GM08714 (cell line): ENCODE results near the gene GBX2.

ENCODE experiments used
- H3K4me3 ChIP-seq: fragments of 200-500 bp; sonication (Bioruptor generic); 2 replicates; pipeline ENCODE4 v1.5.1; 2014; ENCODE audit warnings: mild to moderate bottlenecking, low read length, inconsistent platforms
- ZNF274 ChIP-seq: IDR thresholded peaks from 2 replicates; pipeline ENCODE4 v1.6.1; 2012; ENCODE audit warnings: mild to moderate bottlenecking, low read depth, low read length

Gene GBX2

DNA sequence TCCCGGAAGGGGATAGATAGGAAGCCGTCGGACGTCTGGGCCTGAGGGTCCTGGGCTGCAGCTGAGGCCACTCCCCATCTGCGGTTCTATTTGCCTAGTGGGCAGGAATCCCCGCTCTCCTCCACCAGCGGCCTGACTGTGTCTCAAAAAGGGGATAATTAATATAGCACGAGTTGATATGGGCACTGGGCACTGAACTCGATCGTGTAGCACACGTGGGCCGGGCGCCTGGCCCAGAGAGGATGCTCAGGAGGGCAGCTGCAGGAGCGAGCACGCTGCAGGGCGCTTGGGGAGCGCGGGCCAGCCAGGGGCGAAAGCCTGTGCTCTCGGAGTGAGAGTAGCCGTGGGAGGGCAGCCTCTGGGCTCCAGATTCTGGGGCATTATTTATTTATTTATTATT lies 8.8 kb upstream of the GBX2 start:
- H3K4me3 ChIP-seq = no peak overlapping the region
- TF ChIP-seq ZNF274 = no peak

DNA sequence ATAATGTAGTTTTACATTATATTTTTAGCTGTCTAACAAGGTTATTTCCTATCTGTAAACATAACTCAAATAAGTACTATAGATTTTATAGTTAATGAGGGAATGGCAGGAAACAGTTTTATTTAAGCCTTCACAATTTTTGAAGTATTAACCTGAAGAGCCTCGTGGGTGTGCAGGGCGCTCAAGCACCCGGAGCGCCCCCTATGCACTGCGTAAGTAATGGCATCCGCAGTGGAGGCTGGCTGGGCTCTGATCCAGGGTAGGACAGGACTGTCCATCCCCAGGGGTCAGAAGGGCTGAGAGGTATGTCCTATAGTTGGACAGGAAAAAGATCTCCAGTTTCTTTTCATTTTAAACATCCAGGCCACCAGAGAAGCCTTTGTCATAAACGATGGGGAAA lies 8.2 kb upstream of the GBX2 start:
- no peak overlapping the region for H3K4me3 ChIP-seq
- no peak for TF ChIP-seq ZNF274

DNA sequence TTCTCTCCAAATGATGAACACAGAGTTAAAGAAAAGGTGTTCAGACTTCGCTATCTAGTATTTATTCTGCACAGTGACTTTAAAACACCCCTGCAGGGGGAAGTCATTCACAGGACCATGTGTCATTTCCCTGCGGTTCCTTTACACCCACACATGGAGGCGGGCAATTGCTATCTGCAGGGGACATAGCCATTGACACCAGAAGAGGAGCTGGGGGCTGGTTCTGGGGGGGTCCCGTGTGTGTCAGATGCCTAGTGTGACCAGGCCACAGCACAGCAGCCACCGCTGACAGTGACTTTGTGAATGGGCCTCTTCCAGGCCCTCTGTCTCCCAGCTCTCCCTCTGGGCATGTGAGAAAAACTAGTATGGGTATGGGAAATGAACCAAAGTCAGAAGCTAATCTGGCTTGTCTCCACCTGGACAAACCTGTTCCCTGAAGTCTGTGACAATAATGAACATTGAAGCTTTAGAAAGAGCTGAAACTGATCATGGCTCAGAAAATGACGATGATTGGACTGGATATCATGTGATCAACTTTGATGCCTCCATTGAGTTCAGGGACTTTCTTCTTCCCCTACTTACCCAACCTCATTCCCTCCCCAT lies 7.5 kb upstream of the GBX2 start:
- TF ChIP-seq ZNF274 = no peak
- H3K4me3 ChIP-seq = no peak overlapping the region

GRCh38 chr2:236173729-236174607 lies 5.8 kb upstream of the GBX2 start:
- no peak overlapping the region for H3K4me3 ChIP-seq
- no peak for TF ChIP-seq ZNF274

DNA sequence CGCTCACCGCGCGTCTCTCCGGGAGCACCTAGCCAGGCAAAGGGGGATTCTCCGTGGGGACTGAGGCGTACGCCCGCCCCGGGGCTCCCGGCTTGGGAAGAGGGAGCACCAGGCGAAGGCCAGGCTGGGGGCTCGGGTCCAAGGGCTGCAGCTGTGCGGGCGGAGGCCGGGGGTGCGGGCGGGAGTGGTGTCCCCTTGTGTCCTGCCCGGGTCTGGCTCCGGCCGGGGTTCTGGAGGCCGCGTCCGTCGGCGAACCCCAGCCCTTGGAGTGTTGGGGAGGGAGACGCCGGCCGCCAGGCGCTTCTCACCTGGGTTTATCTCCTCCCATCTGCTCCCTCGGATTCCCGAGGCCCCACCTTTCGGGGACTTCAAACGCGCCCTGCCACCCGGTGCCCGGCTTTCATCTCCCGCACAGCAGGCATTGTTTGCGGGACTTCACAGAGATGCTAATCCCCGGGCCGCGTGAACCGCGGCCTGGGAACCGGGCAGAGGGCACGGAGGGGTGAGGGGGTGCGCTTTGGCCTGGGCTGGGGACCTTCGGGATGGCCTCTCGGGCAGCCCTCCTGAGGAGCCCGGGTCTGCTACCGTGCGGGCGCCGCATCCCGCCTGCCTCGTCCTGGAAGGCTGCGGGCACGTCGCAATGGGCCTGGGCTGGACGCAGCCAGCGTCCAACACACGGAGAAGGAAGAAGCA lies 5.0 kb upstream of the GBX2 start:
- no peak overlapping the region for H3K4me3 ChIP-seq
- TF ChIP-seq ZNF274 = no peak

DNA sequence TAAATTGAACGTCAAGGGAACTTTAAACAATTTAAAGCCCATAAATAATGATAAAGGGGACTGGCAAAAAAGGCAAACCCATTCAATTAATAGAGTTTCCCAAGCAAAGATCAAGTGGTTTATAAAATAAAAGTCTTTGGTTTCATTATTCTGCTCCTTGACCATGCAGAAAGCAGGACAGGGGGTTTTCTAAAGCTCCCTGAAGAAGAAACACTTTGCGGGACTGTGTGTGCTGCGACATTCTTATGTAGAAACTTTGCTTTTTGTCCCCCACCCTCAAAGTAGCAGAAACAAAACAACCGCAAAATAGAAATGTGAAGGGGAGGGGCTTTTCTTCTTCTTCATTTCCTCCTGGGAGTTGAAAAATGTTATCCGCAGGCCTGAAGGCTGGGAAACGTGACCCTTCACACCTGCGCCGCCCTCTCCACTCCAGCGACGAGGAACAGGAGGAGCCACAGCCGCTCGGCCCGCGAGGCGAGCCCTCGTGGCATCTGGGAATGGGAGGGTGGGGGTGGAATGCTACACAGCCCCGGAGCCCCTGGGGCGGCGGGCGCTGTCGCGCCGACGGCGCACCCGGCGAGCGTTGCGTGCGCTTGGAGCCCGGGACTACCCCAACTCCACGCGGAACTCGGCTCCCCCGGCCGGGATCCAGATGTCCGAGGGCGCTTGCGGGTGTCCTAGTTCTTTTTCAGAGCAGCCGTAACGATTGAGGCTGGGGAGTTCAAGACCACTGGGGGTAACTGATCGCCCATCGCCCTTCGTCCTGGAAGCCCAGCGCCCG lies 4.3 kb upstream of the GBX2 start:
- H3K4me3 ChIP-seq = no peak overlapping the region

GRCh38 chr2:236171680-236172254 lies 3.6 kb upstream of the GBX2 start:
- TF ChIP-seq ZNF274 = no peak
- no peak overlapping the region for H3K4me3 ChIP-seq

More for the DNA sequence above, 4.3 kb upstream of the GBX2 start:
- no peak for TF ChIP-seq ZNF274

DNA sequence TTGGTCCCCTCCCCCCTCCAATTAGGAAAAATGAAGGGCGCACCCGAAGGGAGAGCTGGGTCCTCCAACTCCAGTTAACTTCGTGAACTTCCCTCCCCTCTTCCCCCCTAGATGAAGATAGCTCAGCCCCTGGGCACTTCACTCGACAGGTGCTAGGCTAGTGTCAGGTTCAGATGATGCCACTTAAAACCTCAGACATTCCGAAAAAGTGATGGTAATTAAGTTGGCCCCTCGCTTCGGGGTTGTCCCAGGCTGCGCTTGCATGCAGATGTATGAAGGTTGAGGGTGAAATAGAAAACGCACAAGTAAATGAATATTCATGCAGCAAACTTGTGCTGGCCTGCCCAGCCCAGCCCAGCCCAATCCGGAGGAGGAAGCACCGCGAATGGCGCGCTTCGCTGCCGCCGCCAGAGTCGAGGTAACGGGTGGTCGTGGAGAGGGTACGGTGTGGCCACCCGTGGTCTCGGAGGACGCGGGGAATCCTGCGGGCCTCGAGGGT lies 3.0 kb upstream of the GBX2 start:
- no peak for TF ChIP-seq ZNF274
- no peak overlapping the region for H3K4me3 ChIP-seq

- H3K4me3 ChIP-seq = no peak overlapping the region
- no peak for TF ChIP-seq ZNF274
These were observed 2.5 kb upstream of the GBX2 start for GRCh38 chr2:236170590-236171165.

DNA sequence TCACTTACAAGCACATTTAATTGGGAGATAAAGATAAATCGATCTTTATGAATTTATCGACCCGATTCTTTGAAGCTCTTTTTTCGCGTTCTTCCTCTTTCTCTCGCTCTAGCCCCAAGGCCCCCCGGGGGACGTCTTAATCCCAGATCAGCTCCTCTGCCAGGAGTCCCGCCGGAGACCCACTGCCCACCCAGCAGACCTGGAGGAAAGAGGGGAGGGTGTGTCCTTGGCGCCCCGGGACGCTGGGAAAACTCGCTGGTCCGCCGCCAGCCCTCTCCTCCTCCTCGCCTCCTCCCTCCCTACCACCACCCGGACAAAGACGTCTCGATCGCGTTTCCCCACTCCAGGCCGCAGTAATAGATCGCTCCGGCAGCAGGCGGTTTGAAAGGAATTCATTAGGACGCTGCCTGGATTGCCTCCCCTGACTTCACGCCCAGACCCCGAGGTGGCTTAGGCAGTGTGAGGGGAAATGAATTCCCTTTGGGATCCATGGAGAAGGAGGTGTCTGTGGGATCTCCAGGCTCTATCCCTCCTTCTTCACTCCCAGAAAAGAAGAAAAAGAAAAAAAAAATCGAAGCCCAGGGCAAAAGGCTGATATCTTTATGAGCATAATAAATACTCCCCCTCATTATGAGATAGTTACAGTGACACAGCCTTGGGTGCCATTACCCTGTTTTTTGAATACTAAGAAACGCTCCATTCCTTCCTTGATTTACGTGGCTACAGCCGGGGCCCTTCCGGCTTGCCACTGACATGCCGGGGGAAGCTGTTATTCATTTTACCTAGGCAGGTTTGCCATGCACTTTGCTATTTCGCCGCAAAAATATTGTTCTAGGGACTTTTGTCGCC lies 1.8 kb upstream of the GBX2 start:
- TF ChIP-seq ZNF274 = no peak
- no peak overlapping the region for H3K4me3 ChIP-seq

GRCh38 chr2:236169151-236169721 lies 1.1 kb upstream of the GBX2 start:
- TF ChIP-seq ZNF274 = no peak
- no peak overlapping the region for H3K4me3 ChIP-seq
